ENCODE results near the gene PI4KB. TPM values are rescaled to one million over a fixed set of nuclear protein-coding genes. Genes with fewer than 3 reads are reported as not detected.

PI4KB gene
- total and polyA plus RNA-seq, 2 of the 4 experiments (the other 2 are of a cell fraction) = 82.4 to 94.5 TPM

DNA sequence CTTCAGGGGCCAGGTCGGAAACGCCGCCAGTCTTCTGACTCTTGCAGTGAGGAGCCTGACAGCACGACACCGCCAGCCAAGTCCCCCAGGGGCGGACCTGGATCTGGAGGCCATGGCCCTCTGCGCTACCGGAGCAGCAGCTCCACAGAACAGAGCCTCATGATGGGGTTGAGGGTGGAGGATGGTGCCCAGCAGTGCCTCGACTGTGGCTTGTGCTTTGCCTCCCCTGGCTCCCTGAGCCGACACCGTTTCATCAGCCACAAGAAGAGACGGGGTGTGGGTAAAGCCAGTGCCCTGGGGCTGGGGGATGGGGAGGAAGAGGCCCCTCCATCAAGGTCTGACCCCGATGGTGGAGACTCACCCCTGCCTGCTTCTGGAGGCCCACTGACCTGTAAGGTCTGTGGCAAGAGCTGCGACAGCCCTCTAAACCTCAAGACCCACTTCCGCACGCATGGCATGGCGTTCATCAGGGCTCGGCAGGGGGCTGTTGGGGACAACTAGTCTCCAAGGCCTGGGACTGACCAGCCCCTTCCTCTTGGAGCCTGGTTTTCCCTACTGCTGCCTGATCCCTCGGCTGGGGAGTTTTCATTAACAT, 36.4 kb downstream of the PI4KB start:
- Histone ChIP-seq H2BK20ac (ENCODE audit: low read depth, low read length) (no peak overlapping the region), H4K8ac (ENCODE audit: low read depth in 2 of 2, low read length in 2 of 2) (no peak overlapping the region), H3K36me3 (ENCODE audit: control insufficient read depth, insufficient read depth, low read length) (peaks cover 91% of the 10 kb centered on the region), H2BK120ac (ENCODE audit: low read depth, low read length) (no peak overlapping the region), H3K23ac (ENCODE audit: low read depth, low read length) (no peak overlapping the region), H4K20me1 (ENCODE audit: insufficient read depth, low read length) (peaks cover 24% of the 10 kb centered on the region), H3K9me3 (ENCODE audit: control insufficient read depth, insufficient read depth, low read length) (no peaks in the 10 kb centered on the region), H3K4me2 (ENCODE audit: low read depth, low read length) (no peak overlapping the region), H2BK5ac (ENCODE audit: low read depth, low read length, poor library complexity, severe bottlenecking) (no peak overlapping the region), H3K27ac (ENCODE audit: insufficient read depth, low read length) (no peak overlapping the region), H3K9me1 (ENCODE audit: insufficient read depth, low read length) (no peaks in the 10 kb centered on the region), H4K91ac (ENCODE audit: insufficient read depth, low read depth, low read length) (no peak overlapping the region), H3K14ac (replicated peaks; ENCODE audit: low read depth, low read length) (no peak overlapping the region), H3K56ac (ENCODE audit: extremely low read depth, insufficient read depth, low read length) (no peak overlapping the region), H3K27me3 (ENCODE audit: control insufficient read depth, insufficient read depth, low read length) (no peaks in the 10 kb centered on the region), H3K4ac (ENCODE audit: low read depth, low read length) (no peak overlapping the region), H2BK15ac (ENCODE audit: low read depth, low read length) (no peak overlapping the region), H4K5ac (ENCODE audit: low read depth, low read length) (no peak overlapping the region), H2AK5ac (ENCODE audit: low read depth, low read length) (no peak overlapping the region), H3K4me3 (ENCODE audit: insufficient read depth, low read depth, low read length) (no peak overlapping the region), H3K18ac (ENCODE audit: low read depth, low read length) (no peak overlapping the region), H3K4me1 (ENCODE audit: control insufficient read depth, insufficient read depth, low read length) (no peaks in the 10 kb centered on the region), H2AFZ (replicated peaks; ENCODE audit: low read length, poor library complexity) (no peak overlapping the region), H3K79me1 (ENCODE audit: low read depth in 1 of 2, low read length in 2 of 2) (peaks cover 8 to 47% of the 10 kb centered on the region in 2 experiments), H2AK9ac (replicated peaks; ENCODE audit: low read depth, low read length, poor library complexity) (peak overlapping the region; percentile 9), H3K9ac (ENCODE audit: low read depth, low read length) (no peak overlapping the region)
- TF ChIP-seq BHLHE40 (IDR thresholded peaks at IDR 0.05; ENCODE audit: low read depth, low read length) (no peak), MAZ (IDR thresholded peaks at IDR 0.05; ENCODE audit: borderline replicate concordance, low read depth, low read length) (no peak), MAFK (IDR thresholded peaks at IDR 0.05; ENCODE audit: low read depth, low read length) (no peak), CEBPB (IDR thresholded peaks at IDR 0.05; ENCODE audit: low read depth, low read length) (no peak), CHD1 (IDR thresholded peaks at IDR 0.05; ENCODE audit: low read depth, low read length) (no peak), POLR2A (IDR thresholded peaks at IDR 0.05; ENCODE audit: low read depth, low read length) (no peak), SMC3 (IDR thresholded peaks at IDR 0.05; ENCODE audit: low read depth, low read length) (no peak), MXI1 (IDR thresholded peaks at IDR 0.05; ENCODE audit: borderline replicate concordance, low read depth, low read length) (no peak), ELK1 (IDR thresholded peaks at IDR 0.05; ENCODE audit: borderline replicate concordance, low read depth, low read length) (no peak), RFX5 (IDR thresholded peaks at IDR 0.05; ENCODE audit: low read depth, low read length) (no peak), RAD21 (IDR thresholded peaks at IDR 0.05; ENCODE audit: low read length) (no peak), RCOR1 (IDR thresholded peaks at IDR 0.05; ENCODE audit: insufficient replicate concordance, low read length) (no peak), FOS (IDR thresholded peaks at IDR 0.05; ENCODE audit: low read depth, low read length) (no peak), NFE2L2 (IDR thresholded peaks at IDR 0.05; ENCODE audit: low read depth, low read length) (no peak)
- TF ChIP-seq, protein P1, sequence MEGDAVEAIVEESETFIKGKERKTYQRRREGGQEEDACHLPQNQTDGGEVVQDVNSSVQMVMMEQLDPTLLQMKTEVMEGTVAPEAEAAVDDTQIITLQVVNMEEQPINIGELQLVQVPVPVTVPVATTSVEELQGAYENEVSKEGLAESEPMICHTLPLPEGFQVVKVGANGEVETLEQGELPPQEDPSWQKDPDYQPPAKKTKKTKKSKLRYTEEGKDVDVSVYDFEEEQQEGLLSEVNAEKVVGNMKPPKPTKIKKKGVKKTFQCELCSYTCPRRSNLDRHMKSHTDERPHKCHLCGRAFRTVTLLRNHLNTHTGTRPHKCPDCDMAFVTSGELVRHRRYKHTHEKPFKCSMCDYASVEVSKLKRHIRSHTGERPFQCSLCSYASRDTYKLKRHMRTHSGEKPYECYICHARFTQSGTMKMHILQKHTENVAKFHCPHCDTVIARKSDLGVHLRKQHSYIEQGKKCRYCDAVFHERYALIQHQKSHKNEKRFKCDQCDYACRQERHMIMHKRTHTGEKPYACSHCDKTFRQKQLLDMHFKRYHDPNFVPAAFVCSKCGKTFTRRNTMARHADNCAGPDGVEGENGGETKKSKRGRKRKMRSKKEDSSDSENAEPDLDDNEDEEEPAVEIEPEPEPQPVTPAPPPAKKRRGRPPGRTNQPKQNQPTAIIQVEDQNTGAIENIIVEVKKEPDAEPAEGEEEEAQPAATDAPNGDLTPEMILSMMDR (conservative IDR thresholded peaks at IDR 0.05; ENCODE audit: low read depth, low read length) = no peak
- TF ChIP-seq, protein P2, sequence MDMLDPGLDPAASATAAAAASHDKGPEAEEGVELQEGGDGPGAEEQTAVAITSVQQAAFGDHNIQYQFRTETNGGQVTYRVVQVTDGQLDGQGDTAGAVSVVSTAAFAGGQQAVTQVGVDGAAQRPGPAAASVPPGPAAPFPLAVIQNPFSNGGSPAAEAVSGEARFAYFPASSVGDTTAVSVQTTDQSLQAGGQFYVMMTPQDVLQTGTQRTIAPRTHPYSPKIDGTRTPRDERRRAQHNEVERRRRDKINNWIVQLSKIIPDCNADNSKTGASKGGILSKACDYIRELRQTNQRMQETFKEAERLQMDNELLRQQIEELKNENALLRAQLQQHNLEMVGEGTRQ (IDR thresholded peaks at IDR 0.05; ENCODE audit: low read depth, low read length) = no peak
- WGBS, 2 experiments (ENCODE audit: extremely low coverage in 2 of 2, insufficient read length in 1 of 2) = 92% methylated on average over 7 of the region's 19 CpGs; no CpG with 5 or more reads in 1 of the 2 experiments
- no peak for ATAC-seq (ENCODE audit: low read depth)
- intact Hi-C loops (cut with micrococcal nuclease) = no loop called here
- BruUV-seq (replicated peaks) = no TSS peak
- CTCF ChIA-PET = no interaction called here
- no peak for DNase-seq
- POLR2A ChIA-PET (ENCODE audit: unreplicated experiment) = no interaction called here
- in situ Hi-C loops (cut with MboI; ENCODE audit: low sequenced_read_pairs) = no loop called here
- dilution Hi-C loops (cut with HindIII; ENCODE audit: low sequenced_read_pairs, unreplicated experiment) = no loop called here

Data from IMR-90 (cell line).